NCI-H2081 (cell line): Measurements from ENCODE around the gene PRRT1.
"Not testable (repeated sequence)": the region's sequence is repeated elsewhere in the genome, so short reads cannot be mapped to it uniquely, and the experiment has no call there.

ENCODE experiments used
- DNase-seq, 2 experiments: peaks; one replicate each; lab custom pipeline; 2025; lab: John Stamatoyannopoulos, UW

PRRT1 gene

GRCh38 chr6:32151181-32151862 is 417 bp downstream of the PRRT1 start:
- no peak for DNase-seq

- no peak for DNase-seq
These were observed 1.5 kb downstream of the PRRT1 start for GRCh38 chr6:32149932-32150870.

GRCh38 chr6:32149092-32149755 is 2.5 kb downstream of the PRRT1 start:
- DNase-seq, result no peak

GRCh38 chr6:32148289-32149091 is 3.2 kb downstream of the PRRT1 start:
- DNase-seq, result peak; percentile 14 to 21

- no peak for DNase-seq
These were observed 4.2 kb downstream of the PRRT1 start for GRCh38 chr6:32147401-32148132.

- no peak for DNase-seq
These were observed 5.1 kb downstream of the PRRT1 start for GRCh38 chr6:32146687-32147086.

GRCh38 chr6:32146287-32146686 is 5.5 kb downstream of the PRRT1 start:
- DNase-seq, result no peak

- not testable (repeated sequence) for DNase-seq
These were observed 7.5 kb downstream of the PRRT1 start for GRCh38 chr6:32144238-32144637.

GRCh38 chr6:32140420-32141046 is 11.2 kb downstream of the PRRT1 start:
- no peak for DNase-seq

- DNase-seq, result no peak
These were observed 12.1 kb downstream of the PRRT1 start for GRCh38 chr6:32139590-32139989.

- DNase-seq, result no peak
These were observed 14.3 kb downstream of the PRRT1 start for GRCh38 chr6:32137454-32137853.

- DNase-seq, result no peak
These were observed 18.0 kb downstream of the PRRT1 start for GRCh38 chr6:32133786-32134185.

- no peak for DNase-seq
These were observed 19.6 kb downstream of the PRRT1 start for GRCh38 chr6:32132110-32132509.

GRCh38 chr6:32131439-32131948 is 20.2 kb downstream of the PRRT1 start:
- no peak for DNase-seq

GRCh38 chr6:32129297-32130088 is 22.2 kb downstream of the PRRT1 start:
- no peak for DNase-seq

- DNase-seq, result no peak
These were observed 22.9 kb downstream of the PRRT1 start for GRCh38 chr6:32128751-32129296.

- peak; percentile 97 to 99 for DNase-seq
These were observed 23.8 kb downstream of the PRRT1 start, which contains the start of gene ATF6B for GRCh38 chr6:32127717-32128592. TSS of gene ATF6B (minus strand) at chr6:32128246. CDS start at chr6:32128207, 39 bp downstream.

GRCh38 chr6:32127409-32127716 is 24.4 kb downstream of the PRRT1 start:
- no peak for DNase-seq
